ENCODE data around the gene SPRYD4.

DNA sequence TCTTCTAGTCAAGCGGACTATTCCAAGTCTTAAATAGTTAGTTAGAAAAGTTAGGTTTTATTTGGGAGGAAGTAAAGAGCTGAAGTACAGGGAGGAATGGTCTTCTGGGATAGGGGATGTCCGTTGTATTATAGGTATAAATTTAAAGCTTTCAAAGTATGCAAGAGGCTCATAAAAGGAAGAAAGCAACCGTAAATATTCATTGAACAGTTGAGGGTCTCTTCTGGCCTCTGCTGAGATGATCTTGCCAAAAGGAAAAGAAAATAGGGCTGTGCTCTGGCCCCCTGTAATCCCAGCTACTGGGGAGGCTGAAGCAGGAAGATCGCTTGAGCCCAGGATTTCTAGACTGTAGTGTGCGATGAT, 18.8 kb upstream of the SPRYD4 start:
- TF ChIP-seq CTCF (conservative IDR thresholded peaks at IDR 0.05; ENCODE audit: low read length) = no peak
- TF ChIP-seq EZH2phosphoT487 (IDR thresholded peaks at IDR 0.05; ENCODE audit: borderline replicate concordance) = no peak

Measured in Loucy (cell line).